ENCODE results near the gene TMEM9B. TPM values are rescaled to one million over a fixed set of nuclear protein-coding genes. Genes with fewer than 3 reads are reported as not detected.

The TMEM9B gene
- total RNA-seq, 1 donor from 2014 or later = 31.3 TPM

- Mint-ChIP-seq H3K27me3 (ENCODE audit: insufficient read depth) (peaks cover 8% of the 10 kb centered on the region), H3K27ac (peak overlapping the region; percentile 68), H3K9me3 (no peaks in the 10 kb centered on the region), H3K4me1 (ENCODE audit: low read depth) (peaks cover 36% of the 10 kb centered on the region), H3K36me3 (ENCODE audit: low read depth) (peaks cover 24% of the 10 kb centered on the region), H3K4me3 (peak overlapping the region; percentile 63)
- intact Hi-C loops (cut with micrococcal nuclease) = loop anchor here (1.0 to 10.0 kb wide), 6 partner anchors 45 to 1391 kb away; partner anchors contain the start of gene ADM
- DNase-seq (ENCODE audit: low spot score) = peak; percentile 10
These were observed 50.1 kb downstream of the TMEM9B start for GRCh38 chr11:8913961-8914660.

GRCh38 chr11:8911029-8911823 is 53.0 kb downstream of the TMEM9B start, which contains the start of gene AKIP1:
TSS of gene AKIP1 (plus strand) at chr11:8911189. CDS start at chr11:8911450, 261 bp downstream.
- H3K36me3 Mint-ChIP-seq (ENCODE audit: low read depth) = peaks cover 8% of the 10 kb centered on the region
- peak within 1 kb of the TSS; percentile 97 for H3K4me3 Mint-ChIP-seq
- H3K27me3 Mint-ChIP-seq (ENCODE audit: insufficient read depth) = peaks cover 12% of the 10 kb centered on the region
- DNase-seq (ENCODE audit: low spot score) = peak; percentile 77
- intact Hi-C loops (cut with micrococcal nuclease) = loop anchor here (1.0 to 10.0 kb wide), 6 partner anchors 53 to 1394 kb away; partner anchors contain the start of genes ADM, IPO7, TMEM9B and ZNF143
- H3K4me1 Mint-ChIP-seq (ENCODE audit: low read depth) = peaks cover 45% of the 10 kb centered on the region
- no peaks in the 10 kb centered on the region for H3K9me3 Mint-ChIP-seq
- H3K27ac Mint-ChIP-seq = peak within 1 kb of the TSS; percentile 87

GRCh38 chr11:8910649-8911026 is 53.6 kb downstream of the TMEM9B start:
- Mint-ChIP-seq H3K4me1 (ENCODE audit: low read depth) (peaks cover 45% of the 10 kb centered on the region), H3K27ac (no peak overlapping the region)

GRCh38 chr11:8908099-8908498 is 56.1 kb downstream of the TMEM9B start:
- Mint-ChIP-seq H3K27me3 (ENCODE audit: insufficient read depth) (peaks cover 20% of the 10 kb centered on the region), H3K4me1 (ENCODE audit: low read depth) (peaks cover 26% of the 10 kb centered on the region), H3K36me3 (ENCODE audit: low read depth) (peaks cover 2% of the 10 kb centered on the region), H3K27ac (no peak overlapping the region), H3K9me3 (no peaks in the 10 kb centered on the region), H3K4me3 (no peak overlapping the region)
- DNase-seq (ENCODE audit: low spot score) = no peak
- intact Hi-C loops (cut with micrococcal nuclease) = no loop called here

More at GRCh38 chr11:8910649-8911026, 53.6 kb downstream of the TMEM9B start:
- intact Hi-C loops (cut with micrococcal nuclease) = loop anchor here (1.0 to 10.0 kb wide), 6 partner anchors 54 to 1394 kb away; partner anchors contain the start of genes ADM, IPO7, TMEM9B and ZNF143
- H3K27me3 Mint-ChIP-seq (ENCODE audit: insufficient read depth) = peaks cover 12% of the 10 kb centered on the region
- DNase-seq (ENCODE audit: low spot score) = no peak
- peak overlapping the region; percentile 85 for H3K4me3 Mint-ChIP-seq
- H3K9me3 Mint-ChIP-seq = no peaks in the 10 kb centered on the region
- peaks cover 8% of the 10 kb centered on the region for H3K36me3 Mint-ChIP-seq (ENCODE audit: low read depth)

GRCh38 chr11:8907116-8907515 is 57.1 kb downstream of the TMEM9B start:
- DNase-seq (ENCODE audit: low spot score) = no peak
- H3K4me1 Mint-ChIP-seq (ENCODE audit: low read depth) = peaks cover 22% of the 10 kb centered on the region
- no peak overlapping the region for H3K27ac Mint-ChIP-seq
- peaks cover 20% of the 10 kb centered on the region for H3K27me3 Mint-ChIP-seq (ENCODE audit: insufficient read depth)
- intact Hi-C loops (cut with micrococcal nuclease) = no loop called here
- H3K36me3 Mint-ChIP-seq (ENCODE audit: low read depth) = peaks cover 4% of the 10 kb centered on the region
- no peak overlapping the region for H3K4me3 Mint-ChIP-seq
- H3K9me3 Mint-ChIP-seq = peaks cover 5% of the 10 kb centered on the region

- intact Hi-C loops (cut with micrococcal nuclease) = no loop called here
- peaks cover 20% of the 10 kb centered on the region for H3K4me1 Mint-ChIP-seq (ENCODE audit: low read depth)
- DNase-seq (ENCODE audit: low spot score) = no peak
- no peak overlapping the region for H3K27ac Mint-ChIP-seq
- peaks cover 12% of the 10 kb centered on the region for H3K9me3 Mint-ChIP-seq
- peaks cover 24% of the 10 kb centered on the region for H3K27me3 Mint-ChIP-seq (ENCODE audit: insufficient read depth)
- no peak overlapping the region for H3K4me3 Mint-ChIP-seq
- peaks cover 2% of the 10 kb centered on the region for H3K36me3 Mint-ChIP-seq (ENCODE audit: low read depth)
These were observed 58.6 kb downstream of the TMEM9B start for GRCh38 chr11:8905528-8906165.

GRCh38 chr11:8899119-8899753 is 65.0 kb downstream of the TMEM9B start:
- peaks cover 3% of the 10 kb centered on the region for H3K36me3 Mint-ChIP-seq (ENCODE audit: low read depth)
- no peak overlapping the region for H3K4me3 Mint-ChIP-seq
- no peak overlapping the region for H3K27ac Mint-ChIP-seq
- H3K27me3 Mint-ChIP-seq (ENCODE audit: insufficient read depth) = peaks cover 8% of the 10 kb centered on the region
- DNase-seq (ENCODE audit: low spot score) = no peak
- intact Hi-C loops (cut with micrococcal nuclease) = no loop called here
- H3K4me1 Mint-ChIP-seq (ENCODE audit: low read depth) = no peaks in the 10 kb centered on the region
- H3K9me3 Mint-ChIP-seq = peaks cover 28% of the 10 kb centered on the region

Other genes starting within 250 kb of the TMEM9B start
- 33.4 and 36.9 TPM in 2 replicates for gene AKIP1, start 53.3 kb downstream of the TMEM9B start, total RNA-seq
- gene C11orf16, start 31.5 kb downstream of the TMEM9B start, total RNA-seq = not detected in 2 replicates
- gene ASCL3, start 21.4 kb downstream of the TMEM9B start, total RNA-seq = not detected in 2 replicates
- 4.4 and 4.8 TPM in 2 replicates for gene NRIP3, start 39.6 kb upstream of the TMEM9B start, total RNA-seq
- not detected in 2 replicates for gene SCUBE2, start 127.2 kb upstream of the TMEM9B start, total RNA-seq